GM13977 (cell line): ENCODE measurements around the gene KICS2.

Experiments used
- DNase-seq: peaks from one replicate; pipeline ENCODE4 v3.0.0; 2012; ENCODE audit warnings: low spot score
- CTCF ChIP-seq: IDR thresholded peaks from 2 replicates; pipeline ENCODE4 v1.5.1; 2012; ENCODE audit warnings: mild to moderate bottlenecking, control low read depth; ENCODE audit not compliant: insufficient read depth; ENCODE audit errors: extremely low read depth, missing control alignments
- in situ Hi-C: fragments of 300-500 bp; cut with MboI; formaldehyde crosslinking; loops from one replicate; pipeline ENCODE4 v1.12.0; 2022; ENCODE audit warnings: low sequenced_read_pairs, low pct_unique_long_range_greater_than_20kb, mixed read lengths, inconsistent platforms; ENCODE audit not compliant: unreplicated experiment

Gene KICS2

GRCh38 chr12:64240781-64241180 is 18.7 kb upstream of the KICS2 start:
- DNase-seq = no peak
- TF ChIP-seq CTCF = no peak
- in situ Hi-C loops = no loop called here

GRCh38 chr12:64237382-64237781 is 15.3 kb upstream of the KICS2 start:
- no peak for DNase-seq
- TF ChIP-seq CTCF = no peak
- in situ Hi-C loops = no loop called here

- DNase-seq = no peak
- TF ChIP-seq CTCF = peak; percentile 39
- in situ Hi-C loops = no loop called here
Measured at GRCh38 chr12:64236549-64236948, 14.5 kb upstream of the KICS2 start.

GRCh38 chr12:64232196-64232595 is 10.1 kb upstream of the KICS2 start:
- TF ChIP-seq CTCF = no peak
- DNase-seq = no peak
- in situ Hi-C loops = no loop called here

- in situ Hi-C loops = no loop called here
- no peak for DNase-seq
- TF ChIP-seq CTCF = no peak
Measured at GRCh38 chr12:64229796-64230195, 7.7 kb upstream of the KICS2 start.

- no peak for DNase-seq
- no peak for TF ChIP-seq CTCF
- in situ Hi-C loops = no loop called here
Measured at GRCh38 chr12:64229240-64229639, 7.1 kb upstream of the KICS2 start.

- TF ChIP-seq CTCF = no peak
- DNase-seq = no peak
- in situ Hi-C loops = no loop called here
Measured at GRCh38 chr12:64225626-64226025, 3.5 kb upstream of the KICS2 start.
